Measurements from ENCODE around the gene PQBP1. TPM values are rescaled to one million over a fixed set of nuclear protein-coding genes. Genes with fewer than 3 reads are reported as not detected.
A peak's percentile ranks its signal among the peaks of the same experiment; 100 is the strongest.

The PQBP1 gene
- polyA plus RNA-seq, 6 donors from 2014 or later, result 56.8 to 101 (median 83.6) TPM

- ATAC-seq (ENCODE audit: low read depth in 2 of 2), result peak; percentile 85 to 87
- peak overlapping the region; percentile 76 to 94 (median 87) for H3K4me3 Mint-ChIP-seq
- no peaks in the 10 kb centered on the region for H3K36me3 Mint-ChIP-seq
- H3K9me3 Mint-ChIP-seq, result peaks cover 0 to 5% (median 0%) of the 10 kb centered on the region in 7 donors
- peaks cover 11 to 30% (median 12%) of the 10 kb centered on the region in 3 donors for H3K4me1 Mint-ChIP-seq
- H3K27ac Mint-ChIP-seq, result peak overlapping the region in 5 of 6 donors; percentile 44 to 89 (median 60)
- peak; percentile 75 for DNase-seq
- H3K27me3 Mint-ChIP-seq, result peaks cover 0 to 8% (median 0%) of the 10 kb centered on the region in 3 donors
Measured at GRCh38 chrX:48891402-48892288, 6.1 kb upstream of the PQBP1 start.

- Mint-ChIP-seq H3K4me3 (peak overlapping the region in 5 of 8 donors; percentile 18 to 94 (median 66)), H3K4me1 (peaks cover 11 to 37% (median 22%) of the 10 kb centered on the region in 3 donors), H3K27me3 (peaks cover 0 to 8% (median 0%) of the 10 kb centered on the region in 3 donors), H3K27ac (no peak overlapping the region), H3K9me3 (peaks cover 0 to 2% (median 0%) of the 10 kb centered on the region in 7 donors), H3K36me3 (no peaks in the 10 kb centered on the region)
- DNase-seq (no peak), ATAC-seq (ENCODE audit: low read depth in 2 of 2) (no peak)
Measured at GRCh38 chrX:48892896-48893295, 4.8 kb upstream of the PQBP1 start.

- Mint-ChIP-seq H3K4me3 (peak overlapping the region in 2 of 8 donors; percentile 39 to 88), H3K36me3 (no peaks in the 10 kb centered on the region), H3K9me3 (peaks cover 0 to 2% (median 0%) of the 10 kb centered on the region in 7 donors), H3K27me3 (peaks cover 0 to 8% (median 0%) of the 10 kb centered on the region in 3 donors), H3K27ac (peak overlapping the region in 2 of 6 donors; percentile 43 to 47), H3K4me1 (peaks cover 17 to 43% (median 22%) of the 10 kb centered on the region in 3 donors)
- DNase-seq, result no peak
- no peak for ATAC-seq (ENCODE audit: low read depth in 2 of 2)
Measured at GRCh38 chrX:48893556-48894348, 4.0 kb upstream of the PQBP1 start.

GRCh38 chrX:48894891-48895290, 2.8 kb upstream of the PQBP1 start:
- no peak for ATAC-seq (ENCODE audit: low read depth in 2 of 2)
- Mint-ChIP-seq H3K27me3 (peaks cover 0 to 7% (median 0%) of the 10 kb centered on the region in 3 donors), H3K9me3 (peaks cover 0 to 2% (median 0%) of the 10 kb centered on the region in 7 donors), H3K4me3 (peak overlapping the region in 3 of 8 donors; percentile 35 to 85 (median 67)), H3K4me1 (peaks cover 17 to 46% (median 22%) of the 10 kb centered on the region in 3 donors), H3K27ac (peak overlapping the region in 1 of 6 donors; percentile 27), H3K36me3 (no peaks in the 10 kb centered on the region)
- no peak for DNase-seq

GRCh38 chrX:48896611-48897011, 1.1 kb upstream of the PQBP1 start:
- Mint-ChIP-seq H3K4me3 (peak overlapping the region; percentile 78 to 94 (median 92)), H3K4me1 (peaks cover 6 to 37% (median 13%) of the 10 kb centered on the region in 3 donors), H3K9me3 (no peaks in the 10 kb centered on the region), H3K36me3 (no peaks in the 10 kb centered on the region), H3K27me3 (no peaks in the 10 kb centered on the region), H3K27ac (peak overlapping the region; percentile 84 to 99 (median 96))
- DNase-seq (no peak), ATAC-seq (ENCODE audit: low read depth in 2 of 2) (no peak)

- ATAC-seq (ENCODE audit: low read depth in 2 of 2), result peak; percentile 7 to 16
- H3K4me3 Mint-ChIP-seq, result peak overlapping the region; percentile 78 to 94 (median 92)
- DNase-seq, result peak; percentile 33
- H3K4me1 Mint-ChIP-seq, result peaks cover 10 to 31% (median 15%) of the 10 kb centered on the region in 3 donors
- H3K27ac Mint-ChIP-seq, result peak overlapping the region; percentile 84 to 99 (median 96)
- H3K36me3 Mint-ChIP-seq, result peaks cover 0 to 4% of the 10 kb centered on the region in 2 donors
- H3K27me3 Mint-ChIP-seq, result no peaks in the 10 kb centered on the region
- no peaks in the 10 kb centered on the region for H3K9me3 Mint-ChIP-seq
Measured at GRCh38 chrX:48897157-48897624, 539 bp upstream of the PQBP1 start.

- DNase-seq, result no peak
- no peak for ATAC-seq (ENCODE audit: low read depth in 2 of 2)
- Mint-ChIP-seq H3K9me3 (no peaks in the 10 kb centered on the region), H3K4me3 (peak overlapping the region in 4 of 8 donors; percentile 9 to 93 (median 32)), H3K4me1 (peaks cover 10 to 28% (median 17%) of the 10 kb centered on the region in 3 donors), H3K27me3 (no peaks in the 10 kb centered on the region), H3K36me3 (peaks cover 0 to 7% of the 10 kb centered on the region in 2 donors), H3K27ac (peak overlapping the region in 2 of 6 donors; percentile 33 to 42)
Measured at GRCh38 chrX:48899078-48899410, 1.3 kb downstream of the PQBP1 start.

- DNase-seq (no peak), ATAC-seq (ENCODE audit: low read depth in 2 of 2) (no peak)
- peaks cover 10 to 21% (median 14%) of the 10 kb centered on the region in 3 donors for H3K4me1 Mint-ChIP-seq
- H3K4me3 Mint-ChIP-seq, result no peak overlapping the region
- no peaks in the 10 kb centered on the region for H3K27me3 Mint-ChIP-seq
- H3K9me3 Mint-ChIP-seq, result no peaks in the 10 kb centered on the region
- peak overlapping the region in 1 of 6 donors; percentile 49 for H3K27ac Mint-ChIP-seq
- H3K36me3 Mint-ChIP-seq, result peaks cover 0 to 7% of the 10 kb centered on the region in 2 donors
Measured at GRCh38 chrX:48901069-48901468, 3.3 kb downstream of the PQBP1 start.

- Mint-ChIP-seq H3K9me3 (no peaks in the 10 kb centered on the region), H3K4me1 (peaks cover 9 to 11% (median 10%) of the 10 kb centered on the region in 3 donors), H3K27me3 (no peaks in the 10 kb centered on the region), H3K36me3 (peaks cover 0 to 7% of the 10 kb centered on the region in 2 donors), H3K27ac (no peak overlapping the region), H3K4me3 (no peak overlapping the region)
- DNase-seq (no peak), ATAC-seq (ENCODE audit: low read depth in 2 of 2) (no peak)
Measured at GRCh38 chrX:48902135-48902534, 4.4 kb downstream of the PQBP1 start.

- ATAC-seq (ENCODE audit: low read depth in 2 of 2) (no peak), DNase-seq (no peak)
- peaks cover 5 to 10% (median 9%) of the 10 kb centered on the region in 3 donors for H3K4me1 Mint-ChIP-seq
- H3K27me3 Mint-ChIP-seq, result no peaks in the 10 kb centered on the region
- no peaks in the 10 kb centered on the region for H3K9me3 Mint-ChIP-seq
- H3K4me3 Mint-ChIP-seq, result no peak overlapping the region
- H3K27ac Mint-ChIP-seq, result peak overlapping the region in 2 of 6 donors; percentile 24 to 36
- H3K36me3 Mint-ChIP-seq, result peaks cover 0 to 7% of the 10 kb centered on the region in 2 donors
Measured at GRCh38 chrX:48902776-48903175, 5.0 kb downstream of the PQBP1 start.

GRCh38 chrX:48903290-48903689, 5.6 kb downstream of the PQBP1 start:
- no peaks in the 10 kb centered on the region for H3K9me3 Mint-ChIP-seq
- H3K4me1 Mint-ChIP-seq, result peaks cover 4 to 6% (median 6%) of the 10 kb centered on the region in 3 donors
- H3K36me3 Mint-ChIP-seq, result peaks cover 0 to 7% of the 10 kb centered on the region in 2 donors
- no peak overlapping the region for H3K4me3 Mint-ChIP-seq
- H3K27ac Mint-ChIP-seq, result peak overlapping the region in 2 of 6 donors; percentile 77 to 85
- DNase-seq (no peak), ATAC-seq (ENCODE audit: low read depth in 2 of 2) (no peak)
- H3K27me3 Mint-ChIP-seq, result no peaks in the 10 kb centered on the region

- Mint-ChIP-seq H3K4me1 (peaks cover 2 to 4% (median 4%) of the 10 kb centered on the region in 3 donors), H3K36me3 (peaks cover 0 to 7% of the 10 kb centered on the region in 2 donors), H3K9me3 (no peaks in the 10 kb centered on the region), H3K27ac (no peak overlapping the region), H3K4me3 (no peak overlapping the region), H3K27me3 (no peaks in the 10 kb centered on the region)
- ATAC-seq (ENCODE audit: low read depth in 2 of 2) (no peak), DNase-seq (no peak)
Measured at GRCh38 chrX:48904180-48904579, 6.5 kb downstream of the PQBP1 start.

- ATAC-seq (ENCODE audit: low read depth in 2 of 2) (no peak), DNase-seq (no peak)
- Mint-ChIP-seq H3K36me3 (peaks cover 0 to 7% of the 10 kb centered on the region in 2 donors), H3K4me3 (peak overlapping the region in 1 of 8 donors; percentile 15), H3K27me3 (no peaks in the 10 kb centered on the region), H3K27ac (no peak overlapping the region), H3K4me1 (peaks cover 2 to 4% (median 4%) of the 10 kb centered on the region in 3 donors), H3K9me3 (no peaks in the 10 kb centered on the region)
Measured at GRCh38 chrX:48904626-48905025, 6.9 kb downstream of the PQBP1 start.
